Fibroblast of the aortic adventitia (primary cell): ENCODE results near the gene PUSL1. TPM values are rescaled to one million over a fixed set of nuclear protein-coding genes. Genes with fewer than 3 reads are reported as not detected.

Source experiments
- DNase-seq: peaks from one replicate; pipeline ENCODE4 v3.0.0-alpha.2; 2010; ENCODE audit warnings: low read depth
- H3K4me3 ChIP-seq: 2 replicates; pipeline ENCODE4 v1.5.1; 2011; ENCODE audit warnings: low read depth, mild to moderate bottlenecking, control low read depth, low read length, moderate library complexity
- total RNA-seq: library from RNA; depleted of rRNA; stranded (reverse); fragments of >200 nt; gene quantifications from 2 replicates; pipeline ENCODE4 v1.2.3, GENCODE V29; 2012; ENCODE audit warnings: low replicate concordance
- TF ChIP-seq, protein P1 (sequence below): IDR thresholded peaks from 2 replicates; pipeline ENCODE4 v1.5.1; 2011; ENCODE audit warnings: mild to moderate bottlenecking, low read length, control low read depth, inconsistent platforms; ENCODE audit not compliant: insufficient read depth

The PUSL1 gene
- total RNA-seq, 1 donor: 25.9 TPM

DNA sequence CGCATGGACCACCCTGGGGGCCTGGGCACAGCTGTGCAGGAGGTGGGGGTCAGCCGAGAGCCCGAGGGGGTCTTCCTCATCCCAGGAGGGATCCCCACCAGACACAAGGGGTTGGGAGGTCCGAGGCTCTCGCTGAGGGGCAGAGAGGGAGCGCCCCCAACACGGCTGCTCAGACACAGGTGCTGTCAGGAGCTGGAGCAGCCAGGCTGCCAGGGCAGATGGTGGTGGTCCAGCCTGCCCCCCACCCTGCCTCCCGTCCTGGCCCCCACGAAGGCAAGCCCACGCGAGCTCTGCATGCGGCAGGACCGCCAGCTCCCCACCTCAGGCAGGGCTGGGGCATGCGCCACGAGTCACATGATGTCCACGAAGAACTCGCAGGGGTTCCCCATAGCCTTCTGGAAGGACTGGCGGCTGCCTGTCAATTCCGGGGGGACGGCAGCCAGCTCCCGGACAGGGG is 27.4 kb downstream of the PUSL1 start:
- TF ChIP-seq, protein P1, sequence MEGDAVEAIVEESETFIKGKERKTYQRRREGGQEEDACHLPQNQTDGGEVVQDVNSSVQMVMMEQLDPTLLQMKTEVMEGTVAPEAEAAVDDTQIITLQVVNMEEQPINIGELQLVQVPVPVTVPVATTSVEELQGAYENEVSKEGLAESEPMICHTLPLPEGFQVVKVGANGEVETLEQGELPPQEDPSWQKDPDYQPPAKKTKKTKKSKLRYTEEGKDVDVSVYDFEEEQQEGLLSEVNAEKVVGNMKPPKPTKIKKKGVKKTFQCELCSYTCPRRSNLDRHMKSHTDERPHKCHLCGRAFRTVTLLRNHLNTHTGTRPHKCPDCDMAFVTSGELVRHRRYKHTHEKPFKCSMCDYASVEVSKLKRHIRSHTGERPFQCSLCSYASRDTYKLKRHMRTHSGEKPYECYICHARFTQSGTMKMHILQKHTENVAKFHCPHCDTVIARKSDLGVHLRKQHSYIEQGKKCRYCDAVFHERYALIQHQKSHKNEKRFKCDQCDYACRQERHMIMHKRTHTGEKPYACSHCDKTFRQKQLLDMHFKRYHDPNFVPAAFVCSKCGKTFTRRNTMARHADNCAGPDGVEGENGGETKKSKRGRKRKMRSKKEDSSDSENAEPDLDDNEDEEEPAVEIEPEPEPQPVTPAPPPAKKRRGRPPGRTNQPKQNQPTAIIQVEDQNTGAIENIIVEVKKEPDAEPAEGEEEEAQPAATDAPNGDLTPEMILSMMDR: no peak
- H3K4me3 ChIP-seq: no peak overlapping the region
- no peak for DNase-seq

DNA sequence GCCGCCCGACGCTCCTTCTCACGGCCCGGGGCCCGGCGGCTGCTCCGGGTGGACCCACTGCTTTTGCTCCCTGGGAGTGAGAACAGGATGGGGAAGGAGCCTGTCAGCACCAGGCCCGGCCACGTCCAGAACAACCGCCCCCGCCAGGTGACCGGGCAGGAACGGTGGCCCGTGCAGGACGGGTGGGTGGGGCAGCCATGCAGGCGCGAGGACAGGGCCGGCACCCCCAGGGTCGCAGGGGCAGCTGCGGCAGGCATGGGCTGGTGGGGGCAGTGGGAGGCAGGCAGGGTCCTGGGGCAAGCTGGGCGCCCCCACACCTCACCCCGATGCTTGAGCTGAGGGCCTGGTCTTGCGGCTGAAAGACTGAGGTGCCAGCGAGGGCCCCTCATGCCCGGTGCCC is 28.0 kb downstream of the PUSL1 start:
- TF ChIP-seq, protein P1: no peak
- no peak for DNase-seq
- H3K4me3 ChIP-seq: no peak overlapping the region

- TF ChIP-seq, protein P1: no peak
- no peak for DNase-seq
Measured at GRCh38 chr1:1336931-1337792, 28.8 kb downstream of the PUSL1 start.

GRCh38 chr1:1337793-1338147 is 29.4 kb downstream of the PUSL1 start:
- no peak overlapping the region for H3K4me3 ChIP-seq
- TF ChIP-seq, protein P1: no peak
- no peak for DNase-seq

More at GRCh38 chr1:1336931-1337792, 28.8 kb downstream of the PUSL1 start:
- H3K4me3 ChIP-seq: no peak overlapping the region

DNA sequence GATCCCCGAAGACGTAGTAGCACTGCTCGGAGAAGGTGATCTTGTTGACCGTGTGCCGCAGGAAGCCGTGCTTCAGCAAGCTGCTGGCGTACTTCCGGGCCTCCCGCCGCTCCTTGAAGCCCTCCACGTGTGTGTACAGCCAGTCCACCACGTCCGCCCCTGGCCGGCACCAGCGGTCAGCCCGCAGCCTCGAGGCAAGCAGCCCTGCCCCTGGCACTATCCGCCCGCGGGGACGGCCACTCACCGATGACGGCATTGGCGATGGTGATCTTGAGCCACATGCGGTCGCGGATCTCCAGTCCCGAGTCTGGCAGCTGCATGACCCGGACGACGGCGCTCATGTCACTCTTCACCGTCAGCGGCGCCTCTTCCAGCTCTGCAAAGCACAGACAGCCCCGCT is 29.9 kb downstream of the PUSL1 start:
- DNase-seq: no peak
- H3K4me3 ChIP-seq: no peak overlapping the region
- TF ChIP-seq, protein P1: no peak

DNA sequence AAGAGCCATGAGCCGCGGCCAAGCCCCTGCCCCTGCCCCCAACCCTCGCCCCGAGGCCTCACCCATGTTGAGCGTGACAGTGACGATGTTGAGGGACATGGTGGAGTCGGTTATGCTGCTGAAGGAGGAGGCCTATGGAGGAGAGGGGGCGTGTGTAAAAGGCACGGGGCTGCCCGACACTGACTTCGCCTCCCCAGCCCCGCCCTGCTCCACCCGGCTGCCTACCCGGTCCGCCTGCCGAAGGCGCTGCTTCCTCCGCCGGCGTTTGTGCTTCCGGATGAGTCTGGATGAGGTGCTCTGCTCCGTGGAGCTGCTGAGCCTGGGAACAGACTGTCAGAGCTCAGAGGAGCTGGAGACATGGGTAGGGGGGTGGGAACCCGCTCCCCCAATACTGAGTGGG is 31.8 kb downstream of the PUSL1 start:
- DNase-seq: no peak
- H3K4me3 ChIP-seq: no peak overlapping the region
- TF ChIP-seq, protein P1: no peak
